Lower leg skin (tissue), 4 donors: ENCODE measurements around the gene LTC4S. TPM values are rescaled to one million over a fixed set of nuclear protein-coding genes. Genes with fewer than 3 reads are reported as not detected.

Experiments used
- DNase-seq, 2 donors: peaks; one replicate each; pipeline ENCODE4 v3.0.0-alpha.2; 2019; ENCODE audit warnings: low spot score in 2 of 2
- H3K4me3 ChIP-seq: fragments of 200-600 bp; sonication (generic); 2 replicates; pipeline ENCODE4 v1.5.1; 2017; ENCODE audit warnings: mild to moderate bottlenecking, low read depth; ENCODE audit not compliant: poor library complexity, severe bottlenecking
- POLR2A ChIP-seq, 2 donors: fragments of 450-650 bp; IDR thresholded peaks; one replicate each; pipeline ENCODE4 v1.6.1; 2016 to 2017; ENCODE audit warnings: antibody characterized with exemption in 2 of 2, mild to moderate bottlenecking in 1 of 2, moderate library complexity in 1 of 2
- WGBS, 2 donors: methylation state at CpG; one replicate each; pipeline ENCODE4 v1.1.5; 2018; 5-methylcytosine and 5-hydroxymethylcytosine counted together
- intact Hi-C: fragments of 100-400 bp; cut with DNase I; formaldehyde crosslinking; loops from one replicate; pipeline ENCODE4 v1.15.0; 2023; ENCODE audit warnings: low total_unique reads
- total RNA-seq, 4 donors: library from RNA; depleted of rRNA; stranded (reverse); fragments of >200 nt; gene quantifications; one replicate each; pipeline ENCODE4 v1.1.0, GENCODE V29; 2016
- TF ChIP-seq, protein P1 (sequence below), 3 donors: fragments of 450-650 bp; IDR thresholded peaks; one replicate each; pipeline ENCODE4 v1.5.1; 2016; ENCODE audit warnings: antibody characterized with exemption in 3 of 3, mild to moderate bottlenecking in 3 of 3, moderate library complexity in 2 of 3

LTC4S gene
- total RNA-seq, 4 donors from 2014 or later: 3.5 to 14.8 (median 9.6) TPM

DNA sequence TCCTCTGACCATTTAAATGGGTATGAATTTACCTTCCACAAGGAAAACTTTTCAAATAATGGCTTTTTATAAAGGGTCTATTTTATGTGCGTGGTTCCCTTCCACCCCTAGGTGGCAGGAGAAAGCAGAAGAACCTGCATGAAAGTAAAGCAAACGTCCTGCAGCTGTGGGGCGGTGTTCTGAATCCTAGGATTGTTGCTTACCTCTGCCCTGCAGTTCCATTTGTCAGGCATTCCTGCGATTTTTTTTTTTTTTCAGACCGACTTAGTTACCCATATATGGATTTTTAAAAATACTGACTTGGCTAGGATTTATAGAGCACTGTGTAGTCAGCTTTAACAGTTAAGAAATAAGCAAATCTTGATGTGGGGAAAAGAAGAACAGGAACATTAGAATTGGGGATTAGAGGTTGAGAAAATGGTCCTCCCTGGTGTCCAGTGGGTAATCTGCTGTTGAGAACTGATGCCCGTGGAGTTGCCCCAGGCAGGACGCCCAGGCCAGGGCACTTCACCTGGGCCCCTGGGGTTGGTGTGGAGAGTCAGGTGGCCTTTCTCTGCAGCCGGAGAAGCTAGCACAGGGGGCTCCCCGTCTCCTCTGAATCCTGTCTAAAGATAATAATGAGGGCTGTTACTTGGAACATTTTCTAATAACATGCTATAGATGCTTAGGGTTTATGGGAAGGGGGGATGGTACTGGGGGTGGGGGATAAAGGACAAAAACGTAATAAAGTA lies 30.4 kb upstream of the LTC4S start:
- H3K4me3 ChIP-seq: no peak overlapping the region
- intact Hi-C loops: no loop called here
- TF ChIP-seq, protein P1, sequence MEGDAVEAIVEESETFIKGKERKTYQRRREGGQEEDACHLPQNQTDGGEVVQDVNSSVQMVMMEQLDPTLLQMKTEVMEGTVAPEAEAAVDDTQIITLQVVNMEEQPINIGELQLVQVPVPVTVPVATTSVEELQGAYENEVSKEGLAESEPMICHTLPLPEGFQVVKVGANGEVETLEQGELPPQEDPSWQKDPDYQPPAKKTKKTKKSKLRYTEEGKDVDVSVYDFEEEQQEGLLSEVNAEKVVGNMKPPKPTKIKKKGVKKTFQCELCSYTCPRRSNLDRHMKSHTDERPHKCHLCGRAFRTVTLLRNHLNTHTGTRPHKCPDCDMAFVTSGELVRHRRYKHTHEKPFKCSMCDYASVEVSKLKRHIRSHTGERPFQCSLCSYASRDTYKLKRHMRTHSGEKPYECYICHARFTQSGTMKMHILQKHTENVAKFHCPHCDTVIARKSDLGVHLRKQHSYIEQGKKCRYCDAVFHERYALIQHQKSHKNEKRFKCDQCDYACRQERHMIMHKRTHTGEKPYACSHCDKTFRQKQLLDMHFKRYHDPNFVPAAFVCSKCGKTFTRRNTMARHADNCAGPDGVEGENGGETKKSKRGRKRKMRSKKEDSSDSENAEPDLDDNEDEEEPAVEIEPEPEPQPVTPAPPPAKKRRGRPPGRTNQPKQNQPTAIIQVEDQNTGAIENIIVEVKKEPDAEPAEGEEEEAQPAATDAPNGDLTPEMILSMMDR (IDR thresholded peaks at IDR 0.05): peak in 1 of 3 donors; percentile 45
- TF ChIP-seq POLR2A (IDR thresholded peaks at IDR 0.05): no peak
- WGBS, 2 donors: 26 to 27% methylated on average over 10 of the region's 10 CpGs
- peak; percentile 68 to 88 for DNase-seq

DNA sequence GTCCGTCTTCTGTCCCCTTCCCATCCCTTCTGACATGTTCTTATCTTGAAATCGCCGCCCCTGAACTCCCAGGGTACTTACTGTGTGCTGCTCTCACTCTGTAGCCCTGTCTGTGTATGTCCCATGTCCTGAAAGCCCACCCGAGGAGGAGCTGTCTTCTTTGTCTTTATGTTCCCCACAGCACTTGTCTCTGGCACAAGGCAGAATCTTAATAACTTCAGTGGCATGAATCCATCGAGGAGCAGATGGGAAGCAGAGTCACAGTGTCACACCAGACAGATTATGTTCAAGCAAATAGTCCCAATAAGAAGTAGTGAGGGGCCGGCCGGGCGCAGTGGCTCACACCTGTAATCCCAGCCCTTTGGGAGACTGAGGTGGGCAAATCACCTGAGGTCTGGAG lies 29.7 kb upstream of the LTC4S start:
- WGBS, 2 donors: 69% methylated on average over 8 of the region's 8 CpGs
- H3K4me3 ChIP-seq: no peak overlapping the region
- intact Hi-C loops: no loop called here
- DNase-seq: no peak
- TF ChIP-seq POLR2A (IDR thresholded peaks at IDR 0.05): no peak
- TF ChIP-seq, protein P1 (IDR thresholded peaks at IDR 0.05): no peak

DNA sequence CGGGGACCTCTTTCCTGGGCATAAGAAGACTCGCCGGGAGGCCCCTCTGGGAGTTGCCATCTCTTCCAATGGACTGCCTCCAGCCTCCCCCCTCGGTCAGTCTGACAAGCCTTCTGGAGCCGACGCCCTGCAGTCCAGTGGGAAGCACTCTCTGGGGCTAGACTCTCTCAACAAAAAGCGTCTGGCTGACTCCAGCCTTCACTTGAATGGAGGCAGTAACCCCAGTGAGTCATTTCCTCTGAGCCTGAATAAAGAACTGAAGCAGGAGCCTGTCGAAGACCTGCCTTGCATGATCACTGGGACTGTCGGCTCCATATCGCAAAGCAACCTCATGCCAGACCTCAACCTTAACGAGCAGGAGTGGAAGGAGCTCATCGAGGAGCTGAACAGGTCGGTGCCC lies 28.4 kb upstream of the LTC4S start:
- WGBS, 2 donors: 39 to 53% methylated on average over 13 of the region's 13 CpGs
- intact Hi-C loops: no loop called here
- H3K4me3 ChIP-seq: no peak overlapping the region
- DNase-seq: no peak
- TF ChIP-seq, protein P1 (IDR thresholded peaks at IDR 0.05): no peak
- no peak for TF ChIP-seq POLR2A (IDR thresholded peaks at IDR 0.05)

DNA sequence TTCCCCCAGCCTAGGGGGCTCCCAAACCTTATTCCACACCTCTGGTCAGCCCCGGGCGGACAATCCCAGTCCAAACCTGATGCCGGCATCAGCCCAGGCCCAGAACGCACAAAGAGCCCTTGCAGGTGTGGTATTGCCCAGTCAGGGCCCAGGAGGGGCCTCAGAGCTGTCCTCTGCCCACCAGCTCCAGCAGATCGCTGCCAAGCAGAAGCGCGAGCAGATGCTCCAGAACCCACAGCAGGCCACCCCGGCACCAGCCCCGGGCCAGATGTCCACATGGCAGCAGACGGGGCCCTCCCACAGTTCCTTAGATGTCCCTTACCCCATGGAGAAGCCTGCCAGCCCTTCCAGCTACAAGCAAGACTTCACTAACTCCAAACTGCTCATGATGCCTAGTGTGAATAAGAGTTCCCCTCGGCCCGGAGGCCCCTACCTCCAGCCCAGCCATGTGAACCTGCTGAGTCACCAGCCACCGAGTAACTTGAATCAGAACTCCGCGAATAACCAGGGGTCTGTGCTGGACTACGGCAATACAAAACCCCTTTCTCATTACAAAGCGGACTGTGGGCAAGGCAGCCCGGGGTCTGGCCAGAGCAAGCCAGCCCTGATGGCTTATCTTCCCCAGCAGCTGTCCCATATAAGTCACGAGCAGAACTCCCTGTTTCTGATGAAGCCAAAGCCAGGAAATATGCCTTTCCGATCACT lies 27.6 kb upstream of the LTC4S start:
- no peak for DNase-seq
- WGBS, 2 donors: 79 to 83% methylated on average over 14 to 18 of the region's 20 CpGs
- TF ChIP-seq, protein P1 (IDR thresholded peaks at IDR 0.05): no peak
- TF ChIP-seq POLR2A (IDR thresholded peaks at IDR 0.05): no peak
- intact Hi-C loops: no loop called here
- no peak overlapping the region for H3K4me3 ChIP-seq

DNA sequence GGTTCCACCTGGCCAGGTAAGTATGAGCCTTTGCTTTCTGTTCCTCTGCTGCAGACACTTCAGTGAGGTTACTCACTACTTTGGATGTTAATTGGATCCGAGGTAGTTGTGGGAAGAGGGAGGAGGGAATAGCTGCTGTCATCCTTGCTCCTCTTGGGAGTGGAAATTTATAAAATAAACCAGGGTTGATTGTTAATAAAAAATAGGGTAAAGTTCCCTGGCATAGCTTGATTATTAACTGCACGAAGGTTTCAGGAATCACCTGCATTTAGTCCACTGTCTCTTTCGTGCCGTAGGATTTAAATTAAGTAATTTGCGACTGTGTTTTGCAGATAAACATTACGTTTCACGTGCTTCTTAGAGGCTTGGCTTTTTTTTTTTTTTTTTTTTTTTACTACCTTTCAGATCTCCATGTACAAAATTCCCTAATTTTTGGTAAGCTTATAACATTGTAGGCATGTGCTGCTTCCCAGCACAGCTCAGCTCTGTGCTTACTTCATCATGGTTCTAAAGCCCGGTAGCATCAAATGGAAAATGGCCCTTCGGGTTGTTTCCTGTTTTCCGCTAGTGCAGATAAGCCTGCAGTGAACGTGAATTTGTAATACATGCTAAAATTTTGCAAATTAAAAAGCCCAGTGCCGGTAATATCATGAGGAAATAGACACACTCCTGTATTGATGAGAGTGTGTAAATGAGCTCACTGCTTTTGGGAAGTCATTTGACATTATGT lies 26.9 kb upstream of the LTC4S start:
- intact Hi-C loops: no loop called here
- no peak overlapping the region for H3K4me3 ChIP-seq
- 69 to 74% methylated on average over 12 of the region's 12 CpGs for WGBS, 2 donors
- TF ChIP-seq, protein P1 (IDR thresholded peaks at IDR 0.05): no peak
- no peak for TF ChIP-seq POLR2A (IDR thresholded peaks at IDR 0.05)
- DNase-seq: no peak
